Thymus (tissue), 11 donors: ENCODE results near the gene DGKQ. TPM values are rescaled to one million over a fixed set of nuclear protein-coding genes. Genes with fewer than 3 reads are reported as not detected.

Experiments used
- DNase-seq, 9 donors: peaks; one replicate each; pipeline ENCODE4 v3.0.0-alpha.2; 2013; ENCODE audit warnings: low spot score in 9 of 9, low read depth in 6 of 9, missing footprints in 1 of 9
- H3K27ac ChIP-seq, 2 donors: one replicate each; pipeline ENCODE4 v1.5.1; 2013; ENCODE audit warnings: control low read depth in 1 of 2, low read depth in 1 of 2, low read length in 1 of 2, mild to moderate bottlenecking in 1 of 2, moderate library complexity in 1 of 2
- H3K27me3 ChIP-seq, 2 donors: one replicate each; pipeline ENCODE4 v1.5.1; 2013; ENCODE audit warnings: low read length in 1 of 2; ENCODE audit not compliant: control insufficient read depth in 2 of 2, insufficient read depth in 1 of 2
- H3K36me3 ChIP-seq, 2 donors: one replicate each; pipeline ENCODE4 v1.5.1; 2013; ENCODE audit warnings: low read length in 1 of 2, mild to moderate bottlenecking in 1 of 2, moderate library complexity in 1 of 2; ENCODE audit not compliant: control insufficient read depth in 2 of 2, insufficient read depth in 2 of 2
- H3K4me1 ChIP-seq, 2 donors: one replicate each; pipeline ENCODE4 v1.5.1; 2013; ENCODE audit warnings: low read length in 2 of 2; ENCODE audit not compliant: control insufficient read depth in 2 of 2, insufficient read depth in 2 of 2
- H3K4me3 ChIP-seq, 2 donors: one replicate each; pipeline ENCODE4 v1.5.1; 2013; ENCODE audit warnings: low read length in 2 of 2, control low read depth in 1 of 2, mild to moderate bottlenecking in 1 of 2
- H3K9me3 ChIP-seq, 2 donors: one replicate each; pipeline ENCODE4 v1.5.1; 2013; ENCODE audit warnings: low read length in 1 of 2, mild to moderate bottlenecking in 1 of 2; ENCODE audit not compliant: control insufficient read depth in 2 of 2, insufficient read depth in 1 of 2
- WGBS: extraction: QIAGEN DNeasy Blood & Tissue Kit; methylation state at CpG from one replicate; pipeline ENCODE4 v1.1.7; 2013; 5-methylcytosine and 5-hydroxymethylcytosine counted together
- polyA plus RNA-seq: library from polyadenylated mRNA; stranded (reverse); fragments of 200-250 nt; gene quantifications from one replicate; pipeline ENCODE4 v1.2.3, GENCODE V29; 2013
- total RNA-seq: library from RNA; stranded (reverse); fragments of 120-200 nt; gene quantifications from one replicate; pipeline ENCODE4 v1.2.4, GENCODE V29; 2013
- donor health status: healthy.

DGKQ gene
- total and polyA plus RNA-seq, 2 donors = 11.3 to 24.1 TPM

DNA sequence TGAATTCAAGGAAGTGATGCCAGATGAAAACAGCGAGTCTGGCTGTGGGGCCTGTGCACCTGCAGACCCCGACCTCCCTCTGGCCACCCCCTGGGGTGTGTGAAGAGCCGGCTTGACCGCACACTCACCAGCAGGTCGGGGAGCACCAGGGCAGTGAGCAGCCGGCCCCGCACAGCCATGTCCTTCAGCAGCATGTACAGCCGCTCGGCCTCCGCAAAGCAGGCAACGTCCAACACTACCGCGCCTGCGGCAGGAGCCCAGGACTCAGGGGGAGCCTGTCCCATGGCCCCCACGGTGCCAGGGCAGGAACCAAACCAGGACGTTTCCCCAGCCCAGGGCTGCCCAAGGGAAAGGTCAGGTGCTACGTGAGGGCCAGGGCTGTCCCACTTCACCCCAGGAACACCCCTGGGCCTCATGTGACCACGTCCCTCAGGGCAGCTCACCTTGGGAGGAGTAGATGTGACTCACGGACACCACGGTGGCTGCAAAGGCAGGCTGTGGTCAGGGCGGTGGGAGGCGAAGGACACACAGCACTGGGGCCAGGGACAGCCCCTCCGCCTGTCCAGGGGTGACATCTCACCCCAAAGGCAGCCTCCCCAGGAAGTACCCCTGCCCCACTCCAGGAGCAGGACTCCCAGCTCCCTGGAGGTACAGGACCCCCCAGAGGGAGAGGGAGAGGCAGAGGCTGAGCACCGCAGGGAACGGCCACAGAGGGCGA is 8.2 kb downstream of the DGKQ start:
- H3K9me3 ChIP-seq = no peaks in the 10 kb centered on the region
- no peak overlapping the region for H3K4me3 ChIP-seq
- H3K27me3 ChIP-seq = peaks cover 0 to 29% of the 10 kb centered on the region in 2 donors
- WGBS = 97% methylated on average over 26 of the region's 26 CpGs
- H3K27ac ChIP-seq = no peak overlapping the region
- no peaks in the 10 kb centered on the region for H3K4me1 ChIP-seq
- H3K36me3 ChIP-seq = peaks cover 8 to 63% of the 10 kb centered on the region in 2 donors
- no peak for DNase-seq

DNA sequence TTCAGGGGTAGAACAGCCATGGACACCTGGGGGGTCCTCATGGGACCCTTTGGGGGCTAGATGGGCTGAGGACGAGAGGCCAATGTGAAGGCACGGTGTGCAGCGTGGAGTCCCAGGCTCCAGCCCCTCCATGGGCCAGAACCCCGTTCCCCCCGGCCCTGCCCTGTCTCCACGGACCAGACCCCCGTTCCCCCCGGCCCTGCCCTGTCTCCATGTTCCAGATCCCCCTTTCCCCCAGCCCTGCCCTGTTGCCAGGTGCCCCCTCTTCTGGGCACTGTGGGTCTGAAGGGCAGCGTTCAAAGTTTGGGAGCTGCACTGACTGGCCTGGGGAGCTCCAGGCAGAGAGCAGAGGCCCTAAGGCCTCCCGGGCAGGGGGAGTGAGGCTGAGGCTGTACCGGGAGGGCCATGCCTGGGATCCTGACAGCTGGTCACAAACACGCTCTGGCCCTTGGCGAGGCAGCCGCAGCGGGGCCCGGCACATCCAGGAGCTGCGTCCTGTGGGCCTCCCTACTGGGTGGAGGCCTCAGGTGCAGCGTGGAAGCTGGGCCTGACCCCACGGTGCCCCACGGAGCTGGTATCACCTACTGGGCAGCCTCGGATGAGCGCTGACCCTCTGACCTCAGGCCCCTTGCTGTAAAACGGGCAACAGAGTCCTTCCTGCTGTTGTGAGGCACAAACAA is 8.9 kb downstream of the DGKQ start:
- no peak for DNase-seq
- Histone ChIP-seq H3K27me3 (peaks cover 0 to 29% of the 10 kb centered on the region in 2 donors), H3K9me3 (no peaks in the 10 kb centered on the region), H3K4me3 (no peak overlapping the region), H3K36me3 (peaks cover 8 to 71% of the 10 kb centered on the region in 2 donors), H3K27ac (no peak overlapping the region), H3K4me1 (no peaks in the 10 kb centered on the region)
- 98% methylated on average over 23 of the region's 23 CpGs for WGBS

DNA sequence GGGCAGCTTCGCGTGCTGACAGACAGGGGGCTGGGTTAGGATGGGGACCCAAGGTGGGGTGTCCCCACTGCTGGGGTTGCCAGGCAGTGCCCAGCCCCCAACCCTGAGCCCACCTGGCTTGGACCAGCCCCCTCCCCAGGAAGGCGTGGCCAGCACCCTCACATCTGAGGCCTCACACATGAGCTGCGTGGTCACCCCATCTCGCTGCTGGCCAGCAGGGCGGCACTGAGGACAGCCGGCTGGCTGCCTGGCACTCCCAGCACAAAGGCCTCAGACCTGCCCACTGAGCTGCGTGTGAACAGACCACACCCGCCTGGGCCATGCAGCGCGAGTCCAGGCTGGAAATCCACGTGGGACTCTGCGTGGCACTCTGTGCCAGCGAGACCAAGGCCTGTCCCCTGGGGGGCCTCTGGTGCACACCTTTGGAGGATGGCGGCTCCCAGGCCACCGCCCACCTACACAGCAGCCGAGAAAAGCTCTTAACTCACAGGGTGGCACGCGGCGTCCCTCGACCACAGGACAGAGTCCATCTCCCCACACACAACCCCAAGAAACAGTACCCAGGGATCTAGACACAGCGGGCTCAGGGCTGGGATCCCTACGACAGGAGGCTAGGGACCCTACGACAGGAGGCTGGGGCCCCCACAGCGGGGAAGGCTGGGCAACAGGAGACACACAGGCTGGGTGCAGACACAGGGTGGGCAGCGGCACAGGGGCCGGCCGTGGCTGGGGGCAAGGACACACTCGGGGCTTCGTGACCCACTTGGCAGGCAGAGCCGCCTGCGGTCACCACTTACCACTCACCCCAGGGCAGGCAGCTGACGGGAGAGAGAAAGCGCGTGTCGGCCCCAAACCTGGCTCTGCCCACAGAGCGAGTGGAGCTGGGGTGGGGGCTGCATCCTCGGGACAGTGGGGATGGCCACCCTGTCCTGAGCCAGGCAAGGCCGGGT is 9.8 kb downstream of the DGKQ start:
- H3K4me1 ChIP-seq = no peaks in the 10 kb centered on the region
- H3K4me3 ChIP-seq = no peak overlapping the region
- peaks cover 8 to 80% of the 10 kb centered on the region in 2 donors for H3K36me3 ChIP-seq
- DNase-seq = no peak
- H3K9me3 ChIP-seq = no peaks in the 10 kb centered on the region
- 98% methylated on average over 39 of the region's 39 CpGs for WGBS
- H3K27ac ChIP-seq = no peak overlapping the region
- H3K27me3 ChIP-seq = peaks cover 0 to 20% of the 10 kb centered on the region in 2 donors

DNA sequence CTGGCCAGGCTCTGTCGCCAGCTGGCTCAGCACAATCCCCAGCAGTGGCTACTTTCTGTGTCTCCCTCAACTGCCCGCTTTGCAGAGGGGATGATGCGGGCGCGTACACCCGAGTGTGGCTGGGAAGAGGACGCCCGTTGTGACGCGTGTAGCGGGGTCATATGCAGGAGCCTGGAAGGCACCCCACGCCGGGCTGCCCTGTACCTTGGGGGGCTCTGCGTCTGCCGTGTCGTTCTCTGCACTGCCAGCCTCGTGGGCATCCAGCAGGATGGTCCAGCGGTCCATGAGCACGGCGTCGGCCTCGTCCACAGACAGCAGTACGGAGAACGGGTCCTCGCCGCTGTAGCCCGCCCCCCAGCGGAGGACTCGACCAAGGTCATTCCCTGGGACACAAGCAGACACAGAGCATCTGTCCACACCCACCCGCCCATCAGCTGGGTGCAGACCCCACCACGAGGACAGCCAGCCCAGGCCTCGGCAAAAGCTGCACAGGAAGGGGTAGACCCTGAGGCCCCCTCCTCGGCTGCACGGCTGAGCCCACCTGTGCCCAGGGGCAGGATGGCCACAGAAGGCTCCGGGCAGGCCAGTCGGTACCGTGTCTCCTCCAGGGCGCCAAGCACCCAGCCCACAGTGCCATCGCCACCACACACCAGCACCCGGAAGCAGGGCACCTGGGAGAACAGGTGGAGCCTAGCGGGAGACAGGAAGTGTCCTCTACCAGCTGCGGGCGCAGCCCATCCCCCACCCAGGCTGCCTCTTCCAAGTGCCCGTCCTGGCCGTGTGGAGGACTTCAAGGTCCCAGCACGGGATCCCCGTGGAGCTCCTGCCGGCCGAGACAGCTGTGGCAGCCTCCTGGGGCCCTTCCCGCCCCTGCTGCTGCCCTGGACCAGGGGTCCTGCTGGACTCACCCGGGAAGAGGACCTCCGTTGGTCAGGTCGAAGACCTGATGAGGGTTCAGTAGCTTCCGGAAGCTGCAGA is 10.8 kb downstream of the DGKQ start:
- peaks cover 0 to 10% of the 10 kb centered on the region in 2 donors for H3K27me3 ChIP-seq
- H3K4me1 ChIP-seq = no peaks in the 10 kb centered on the region
- no peak overlapping the region for H3K4me3 ChIP-seq
- no peaks in the 10 kb centered on the region for H3K9me3 ChIP-seq
- WGBS = 96% methylated on average over 54 of the region's 54 CpGs
- H3K27ac ChIP-seq = no peak overlapping the region
- H3K36me3 ChIP-seq = peaks cover 8 to 88% of the 10 kb centered on the region in 2 donors
- DNase-seq = no peak

DNA sequence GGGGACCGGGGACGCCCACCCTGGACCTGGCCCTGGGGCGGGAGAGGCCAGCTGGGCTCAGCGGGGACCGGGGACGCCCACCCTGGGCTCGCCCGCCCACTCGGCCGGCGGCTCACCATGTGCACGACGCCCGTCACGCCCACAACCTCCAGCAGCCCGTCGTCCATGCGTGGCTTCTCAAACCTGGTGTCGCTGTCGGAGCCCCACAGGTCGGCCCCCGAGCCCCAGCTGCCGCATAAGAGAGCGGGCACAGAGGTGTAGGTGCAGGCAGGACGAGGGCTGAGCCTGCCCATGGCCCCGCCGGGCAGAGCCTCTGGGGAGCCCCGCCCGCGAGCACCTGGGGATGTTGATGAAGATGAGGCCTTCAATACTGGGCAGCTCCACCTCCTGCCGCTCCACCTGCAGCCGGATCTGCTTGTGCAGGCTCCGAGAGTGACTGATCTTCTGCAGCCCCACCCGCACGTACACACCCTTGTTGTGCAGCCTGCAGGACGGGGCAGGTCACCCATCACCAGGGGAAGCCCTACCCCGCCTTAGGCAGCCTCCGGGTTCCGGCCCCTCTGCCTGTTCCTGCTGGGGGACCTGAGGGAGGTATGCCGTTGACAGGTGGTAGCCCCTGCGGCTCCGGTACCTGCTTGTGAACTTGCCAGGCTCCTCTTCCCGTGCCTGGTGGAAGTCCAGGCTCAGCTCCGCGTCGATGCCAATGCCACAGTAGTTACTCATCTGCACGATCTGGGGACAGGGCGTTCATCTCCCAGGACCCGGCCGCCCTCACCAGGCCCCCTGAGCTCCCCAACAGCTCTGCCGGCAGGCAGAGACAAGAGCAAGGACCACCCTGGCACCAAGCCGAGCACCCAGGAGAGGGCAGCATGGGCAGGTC is 11.8 kb downstream of the DGKQ start:
- Histone ChIP-seq H3K9me3 (no peaks in the 10 kb centered on the region), H3K4me3 (no peak overlapping the region), H3K27ac (no peak overlapping the region), H3K4me1 (no peaks in the 10 kb centered on the region), H3K27me3 (peaks cover 0 to under 1% of the 10 kb centered on the region in 2 donors), H3K36me3 (peaks cover 8 to 87% of the 10 kb centered on the region in 2 donors)
- no peak for DNase-seq
- 97% methylated on average over 52 of the region's 52 CpGs for whole genome bisulfite sequencing

DNA sequence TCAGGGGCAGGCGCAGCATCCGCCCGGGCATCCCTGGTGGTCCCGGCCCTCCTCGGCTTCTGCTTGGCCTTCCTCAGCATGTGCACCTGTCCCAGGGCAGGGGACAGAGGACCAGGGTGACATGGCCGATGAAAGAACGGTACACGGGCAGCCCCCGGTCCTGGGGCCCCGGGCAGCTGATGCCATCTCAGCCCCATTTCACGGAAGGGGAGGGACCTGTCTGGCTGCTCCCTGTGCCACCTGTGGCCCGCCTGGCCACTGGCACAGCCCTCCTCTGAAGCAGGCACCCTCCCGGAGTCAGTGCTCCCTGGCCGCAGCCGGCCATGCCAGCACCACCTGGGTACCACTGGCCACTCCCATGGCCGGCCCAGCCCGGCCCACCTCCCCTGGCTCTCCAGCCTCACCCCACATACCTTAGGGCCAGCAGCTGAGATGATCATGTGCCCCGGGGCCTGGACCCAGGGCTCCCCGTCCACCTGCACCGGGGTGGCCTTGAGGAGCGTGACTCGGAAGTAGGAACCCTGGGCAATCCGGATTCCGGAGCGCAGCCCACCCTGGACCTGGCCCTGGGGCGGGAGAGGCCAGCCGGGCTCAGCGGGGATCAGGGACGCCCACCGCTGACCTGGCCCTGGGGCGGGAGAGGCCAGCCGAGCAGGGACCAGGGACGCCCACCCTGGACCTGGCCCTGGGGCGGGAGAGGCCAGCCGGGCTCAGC is 12.6 kb downstream of the DGKQ start:
- no peak for DNase-seq
- no peaks in the 10 kb centered on the region for H3K9me3 ChIP-seq
- no peaks in the 10 kb centered on the region for H3K27me3 ChIP-seq
- no peak overlapping the region for H3K4me3 ChIP-seq
- H3K4me1 ChIP-seq = no peaks in the 10 kb centered on the region
- peaks cover 8 to 80% of the 10 kb centered on the region in 2 donors for H3K36me3 ChIP-seq
- 98% methylated on average over 35 of the region's 35 CpGs for WGBS
- no peak overlapping the region for H3K27ac ChIP-seq

DNA sequence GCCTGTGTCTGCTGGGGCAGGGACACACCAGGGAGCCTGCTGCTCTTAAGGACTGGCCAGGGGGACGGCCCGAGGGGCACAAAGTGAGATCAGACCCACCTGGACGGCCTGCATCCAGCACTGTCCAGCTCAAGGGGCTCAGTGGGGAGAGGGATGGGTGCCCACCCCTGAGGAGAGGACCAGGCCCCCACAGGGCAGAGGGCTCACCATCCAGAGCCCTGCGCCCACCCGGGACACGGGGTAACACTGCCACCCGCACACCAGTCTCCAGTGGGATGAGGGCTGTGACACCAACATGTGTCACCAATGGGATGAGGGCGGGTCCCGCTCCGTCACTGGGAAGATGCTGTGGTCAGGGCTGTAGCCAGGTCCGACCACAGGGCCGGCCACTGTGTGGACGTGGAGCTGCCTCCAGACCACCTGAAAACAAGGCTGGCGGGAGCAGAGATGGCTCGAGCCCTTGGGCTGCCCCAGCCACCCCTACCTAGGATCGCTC is 13.2 kb downstream of the DGKQ start:
- no peak for DNase-seq
- no peak overlapping the region for H3K27ac ChIP-seq
- no peaks in the 10 kb centered on the region for H3K9me3 ChIP-seq
- H3K4me1 ChIP-seq = no peaks in the 10 kb centered on the region
- WGBS = 93% methylated on average over 16 of the region's 16 CpGs
- no peaks in the 10 kb centered on the region for H3K27me3 ChIP-seq
- H3K36me3 ChIP-seq = peaks cover 8 to 74% of the 10 kb centered on the region in 2 donors
- H3K4me3 ChIP-seq = no peak overlapping the region
